Muscle of back (tissue), 13 donors: Measurements from ENCODE around the gene ANO9. TPM values are rescaled to one million over a fixed set of nuclear protein-coding genes. Genes with fewer than 3 reads are reported as not detected.

Experiments used
- DNase-seq, 3 donors: peaks; one replicate each; pipeline versions ENCODE4 v3.0.0 to v3.0.0-alpha.2; 2013
- long read RNA-seq, 9 donors: transcript quantifications; one replicate each; lab custom pipeline, GENCODE V29; 2026
- polyA plus RNA-seq, 10 donors: library from polyadenylated mRNA; unstranded; fragments of 120-200 nt; gene quantifications; one replicate each; pipeline ENCODE4 v1.2.1, GENCODE V29; 2013; ENCODE audit not compliant: insufficient read length in 10 of 10

Gene ANO9, protein sequence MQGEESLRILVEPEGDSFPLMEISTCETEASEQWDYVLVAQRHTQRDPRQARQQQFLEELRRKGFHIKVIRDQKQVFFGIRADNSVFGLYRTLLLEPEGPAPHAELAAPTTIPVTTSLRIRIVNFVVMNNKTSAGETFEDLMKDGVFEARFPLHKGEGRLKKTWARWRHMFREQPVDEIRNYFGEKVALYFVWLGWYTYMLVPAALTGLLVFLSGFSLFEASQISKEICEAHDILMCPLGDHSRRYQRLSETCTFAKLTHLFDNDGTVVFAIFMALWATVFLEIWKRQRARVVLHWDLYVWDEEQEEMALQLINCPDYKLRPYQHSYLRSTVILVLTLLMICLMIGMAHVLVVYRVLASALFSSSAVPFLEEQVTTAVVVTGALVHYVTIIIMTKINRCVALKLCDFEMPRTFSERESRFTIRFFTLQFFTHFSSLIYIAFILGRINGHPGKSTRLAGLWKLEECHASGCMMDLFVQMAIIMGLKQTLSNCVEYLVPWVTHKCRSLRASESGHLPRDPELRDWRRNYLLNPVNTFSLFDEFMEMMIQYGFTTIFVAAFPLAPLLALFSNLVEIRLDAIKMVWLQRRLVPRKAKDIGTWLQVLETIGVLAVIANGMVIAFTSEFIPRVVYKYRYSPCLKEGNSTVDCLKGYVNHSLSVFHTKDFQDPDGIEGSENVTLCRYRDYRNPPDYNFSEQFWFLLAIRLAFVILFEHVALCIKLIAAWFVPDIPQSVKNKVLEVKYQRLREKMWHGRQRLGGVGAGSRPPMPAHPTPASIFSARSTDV
- 1 to 10 TPM in 4 of 10 donors, under 1 TPM in 6; 0.08 to 2.7 (median 0.44) TPM for polyA plus RNA-seq
- long read RNA-seq, donor 1: 0 reads
- long read RNA-seq, donor 2: 0 reads
- long read RNA-seq, donor 3: 0 reads
- long read RNA-seq, donor 4: 0 reads
- long read RNA-seq, donor 5: 0 reads
- long read RNA-seq, donor 6: 0 reads
- long read RNA-seq, donor 7, partial matches to known transcripts: 5 of 5 reads
- long read RNA-seq, donor 7, other reads (novel, unspliced or antisense): 0 of 5 reads
- long read RNA-seq, donor 8: 0 reads
- long read RNA-seq, donor 9: 0 reads

DNA sequence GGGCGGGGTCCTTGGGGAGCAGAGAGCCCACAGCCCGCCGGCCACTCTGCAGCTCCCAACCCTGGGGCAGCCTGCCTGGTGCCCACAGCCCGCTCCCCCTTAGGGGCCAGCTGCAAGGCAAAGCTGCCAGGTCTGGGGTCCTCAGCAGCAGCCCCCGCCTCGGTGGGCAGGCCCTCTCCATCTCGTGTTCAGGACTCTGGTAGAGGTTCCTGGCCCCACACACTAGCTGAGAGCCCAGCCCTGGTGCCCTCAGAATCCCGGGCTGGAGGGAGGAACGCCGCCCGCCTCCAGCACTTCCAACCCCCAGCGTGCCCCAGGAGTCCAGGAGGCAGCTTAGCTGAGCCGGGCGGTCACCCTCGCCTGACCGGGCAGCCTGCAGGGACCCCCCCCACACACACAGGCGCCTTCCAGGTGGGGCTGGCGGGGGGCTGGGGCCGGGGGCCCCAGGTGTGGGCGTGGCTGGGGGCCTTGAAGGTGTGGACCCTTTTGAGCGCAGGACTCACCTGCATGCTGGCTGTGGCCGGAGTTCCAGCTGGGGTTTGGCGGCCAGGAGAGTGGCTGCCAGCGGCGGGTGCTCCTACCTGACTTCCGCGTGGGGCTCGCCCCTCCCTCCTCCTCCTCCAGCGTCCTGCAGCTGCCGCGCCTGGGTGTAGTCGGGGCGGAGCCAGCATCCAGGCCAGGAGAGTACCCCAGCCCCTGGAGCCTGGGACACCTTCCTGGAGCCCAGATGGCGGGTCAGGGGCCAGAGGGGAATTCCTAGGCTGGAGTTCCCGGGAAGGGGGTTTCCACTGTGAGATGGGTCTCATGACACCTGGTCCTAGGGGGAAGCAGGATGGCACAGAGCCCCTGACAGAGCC, at the start of gene ANO9:
TSS of gene ANO9 (minus strand) at position 594 of the 857 bp plus-strand sequence. CDS start at position 509, 85 bp downstream.
- DNase-seq: no peak

DNA sequence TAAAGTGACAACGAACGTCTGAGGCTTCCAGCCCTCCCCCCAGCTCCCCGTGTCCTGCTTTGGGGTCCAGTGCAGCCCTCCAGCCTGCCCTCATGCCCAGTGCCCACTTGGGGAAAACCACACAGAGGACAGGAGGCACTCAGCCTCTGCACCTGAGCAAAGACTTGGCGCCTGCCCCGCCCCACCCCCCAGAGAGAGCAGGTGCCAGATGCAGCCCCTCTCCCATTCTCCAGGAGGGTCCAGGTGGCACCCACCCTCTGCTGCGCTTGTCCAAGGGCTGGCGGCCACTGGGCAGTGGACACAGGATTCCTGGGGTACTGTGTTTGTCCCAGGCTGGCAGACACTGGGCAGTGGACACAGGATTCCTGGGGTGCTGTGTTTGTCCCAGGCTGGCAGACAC, 49.5 kb upstream of the ANO9 start:
- DNase-seq: no peak

DNA sequence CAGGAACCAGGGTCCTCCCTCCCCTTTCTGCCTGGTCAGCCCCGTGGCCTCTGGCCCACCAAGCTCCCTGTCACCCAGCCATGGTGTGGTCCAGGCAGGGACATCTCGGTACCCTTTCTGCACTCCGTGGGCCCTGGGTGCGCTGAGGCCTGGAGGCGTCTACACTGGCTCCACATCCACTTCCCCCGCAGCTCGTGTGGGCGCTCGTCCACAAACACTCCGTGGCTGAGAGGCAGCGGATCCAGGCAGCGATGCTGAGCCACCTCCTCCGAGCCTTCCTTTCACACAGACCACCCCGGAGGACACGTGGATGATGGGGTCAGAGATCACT, 49.1 kb upstream of the ANO9 start:
- DNase-seq: no peak

DNA sequence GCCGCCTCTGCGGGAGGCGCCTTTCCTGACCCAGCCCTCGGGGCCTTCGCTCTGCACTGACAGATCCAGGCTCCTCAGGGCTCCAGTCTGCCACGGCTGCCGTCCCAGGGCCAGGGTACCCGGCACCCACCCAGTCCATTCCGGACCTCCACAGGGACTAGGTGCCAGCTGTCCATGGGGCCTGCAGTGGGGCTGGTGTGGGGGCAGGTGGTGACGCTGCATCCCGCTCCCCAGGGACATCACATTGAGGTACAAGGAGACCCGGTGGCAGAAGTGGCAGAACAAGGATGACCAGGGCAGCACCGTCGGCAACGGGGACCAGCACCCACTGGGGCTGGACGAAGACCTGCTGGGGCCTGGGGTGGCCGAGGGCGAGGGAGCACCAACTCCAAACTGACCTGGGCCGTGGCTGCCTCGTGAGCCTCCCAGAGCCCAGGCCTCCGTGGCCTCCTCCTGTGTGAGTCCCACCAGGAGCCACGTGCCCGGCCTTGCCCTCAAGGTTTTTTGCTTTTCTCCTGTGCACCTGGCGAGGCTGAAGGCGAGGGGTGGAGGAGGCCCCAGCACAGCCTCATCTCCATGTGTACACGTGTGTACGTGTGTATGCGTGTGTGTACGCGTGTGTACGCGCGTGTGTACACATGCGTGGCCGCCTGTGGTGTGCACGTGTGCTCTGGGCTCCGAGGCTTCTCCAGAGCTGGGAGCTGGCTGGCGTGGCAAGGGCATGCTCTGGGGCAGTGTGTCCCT, 48.5 kb upstream of the ANO9 start:
- no peak for DNase-seq

DNA sequence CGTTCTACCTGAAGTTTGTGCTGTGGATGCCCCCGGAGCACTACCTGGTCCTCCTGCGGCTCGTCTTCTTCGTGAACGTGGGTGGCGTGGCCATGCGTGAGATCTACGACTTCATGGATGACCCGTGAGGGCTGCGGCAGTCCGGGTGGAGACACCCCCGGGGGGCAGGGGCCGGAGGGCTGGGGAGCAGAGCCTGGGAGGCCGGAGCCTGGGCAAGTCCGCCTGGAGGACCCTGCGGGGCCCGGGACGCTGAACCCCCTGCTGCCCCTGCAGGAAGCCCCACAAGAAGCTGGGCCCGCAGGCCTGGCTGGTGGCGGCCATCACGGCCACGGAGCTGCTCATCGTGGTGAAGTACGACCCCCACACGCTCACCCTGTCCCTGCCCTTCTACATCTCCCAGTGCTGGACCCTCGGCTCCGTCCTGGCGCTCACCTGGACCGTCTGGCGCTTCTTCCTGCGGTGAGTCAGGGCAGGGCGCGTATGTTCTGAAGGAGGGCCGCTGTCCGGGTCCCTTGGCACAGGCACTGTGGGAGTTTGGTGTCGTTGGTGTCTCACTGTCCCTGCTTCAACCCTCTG, 47.9 kb upstream of the ANO9 start:
- DNase-seq: no peak

DNA sequence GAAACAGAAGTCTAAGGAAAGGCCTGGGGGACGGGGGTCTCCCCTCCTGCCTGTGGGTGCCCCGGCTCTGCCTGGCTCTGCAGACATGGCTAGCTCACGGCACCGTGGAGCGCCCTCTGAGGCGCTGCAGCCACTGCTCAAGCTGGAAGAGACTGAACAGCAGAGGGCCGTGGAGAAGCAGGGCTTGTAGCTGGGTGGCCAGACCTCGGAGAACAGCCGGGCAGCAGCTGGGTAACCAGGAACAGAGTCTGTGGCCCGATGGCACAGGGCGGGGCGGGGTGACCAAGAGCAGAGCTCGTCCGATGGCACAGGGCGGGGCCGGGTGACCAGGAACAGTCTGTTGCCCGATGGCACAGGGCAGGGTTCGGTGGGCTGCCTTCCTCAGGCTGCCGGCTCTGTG, 47.2 kb upstream of the ANO9 start:
- DNase-seq: no peak

DNA sequence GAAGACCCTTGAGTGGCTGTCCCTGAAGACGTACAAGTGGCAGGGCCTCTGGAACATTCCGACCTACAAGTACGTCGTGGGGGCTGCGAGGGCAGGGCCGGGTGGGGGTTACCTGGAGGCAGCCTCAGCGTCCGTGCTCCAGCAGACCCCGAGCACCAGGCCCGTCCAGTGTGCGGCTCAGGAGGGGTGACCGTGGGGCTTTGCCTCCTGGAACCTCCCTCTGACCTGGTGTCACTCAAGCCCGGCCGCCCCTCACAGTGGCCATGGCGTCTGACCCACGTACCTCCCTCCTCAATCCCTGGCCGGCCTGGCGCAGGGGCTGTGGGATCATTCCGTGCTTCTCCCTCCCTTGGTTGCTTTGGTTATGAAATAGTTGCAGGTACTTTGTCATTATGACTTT, 46.8 kb upstream of the ANO9 start:
- no peak for DNase-seq

DNA sequence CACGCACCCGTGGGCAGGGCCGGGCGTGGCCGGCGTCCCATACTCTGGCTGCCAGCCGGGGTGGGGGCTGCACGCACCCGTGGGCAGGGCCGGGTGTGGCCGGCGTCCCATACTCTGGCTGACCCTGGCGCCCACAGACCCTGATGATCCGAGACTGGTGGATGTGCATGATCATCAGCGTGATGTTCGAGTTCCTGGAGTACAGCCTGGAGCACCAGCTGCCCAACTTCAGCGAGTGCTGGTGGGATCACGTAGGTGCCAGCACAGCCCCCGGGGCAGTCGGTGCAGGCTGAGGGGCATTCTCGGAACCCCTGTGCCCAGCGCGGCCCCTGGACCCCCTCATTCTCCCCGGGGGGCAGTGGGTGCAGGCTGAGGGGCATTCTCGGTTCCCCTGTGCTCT, 46.3 kb upstream of the ANO9 start:
- no peak for DNase-seq

DNA sequence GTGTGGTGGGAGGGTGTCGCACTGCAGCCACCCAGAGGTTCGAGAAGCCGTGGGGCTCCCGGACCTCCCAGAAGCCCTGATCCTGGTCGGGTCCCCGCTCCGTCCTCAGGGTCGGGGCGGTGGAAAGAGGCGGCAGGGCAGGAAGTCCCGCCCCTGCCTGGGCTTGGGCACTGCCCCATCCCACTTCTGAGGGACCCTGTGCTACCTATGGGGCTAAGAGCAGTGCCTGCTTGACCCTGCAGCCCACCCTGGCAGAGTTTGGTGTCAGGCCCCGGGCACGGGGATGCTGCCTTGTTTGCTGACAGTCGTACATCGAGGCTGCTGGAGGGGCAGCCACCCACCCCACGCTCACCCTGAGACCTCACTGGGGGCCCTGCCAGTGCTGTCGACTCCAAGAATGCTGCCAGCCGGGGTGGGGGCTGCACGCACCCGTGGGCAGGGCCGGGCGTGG, 45.8 kb upstream of the ANO9 start:
- no peak for DNase-seq

DNA sequence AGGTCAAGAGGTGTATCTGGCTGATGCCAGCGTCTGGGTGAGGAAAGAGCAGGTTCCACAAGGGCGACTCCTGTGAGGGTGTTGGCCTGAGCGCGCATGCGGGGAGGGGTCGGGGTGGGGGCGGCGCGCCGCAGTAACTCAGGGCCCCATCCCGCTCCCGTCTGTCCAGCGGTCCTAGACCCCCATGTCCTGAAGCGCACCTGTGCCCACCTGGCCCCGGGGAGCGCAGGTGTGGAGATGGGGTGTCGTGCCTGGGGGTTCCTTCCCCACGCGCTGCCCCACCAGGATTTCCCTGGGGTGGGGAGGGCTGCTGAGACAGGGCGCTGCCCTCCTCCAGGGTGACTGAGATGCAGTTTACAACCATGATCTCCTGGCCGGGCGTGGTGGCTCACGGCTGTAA, 44.4 kb upstream of the ANO9 start:
- DNase-seq: no peak

DNA sequence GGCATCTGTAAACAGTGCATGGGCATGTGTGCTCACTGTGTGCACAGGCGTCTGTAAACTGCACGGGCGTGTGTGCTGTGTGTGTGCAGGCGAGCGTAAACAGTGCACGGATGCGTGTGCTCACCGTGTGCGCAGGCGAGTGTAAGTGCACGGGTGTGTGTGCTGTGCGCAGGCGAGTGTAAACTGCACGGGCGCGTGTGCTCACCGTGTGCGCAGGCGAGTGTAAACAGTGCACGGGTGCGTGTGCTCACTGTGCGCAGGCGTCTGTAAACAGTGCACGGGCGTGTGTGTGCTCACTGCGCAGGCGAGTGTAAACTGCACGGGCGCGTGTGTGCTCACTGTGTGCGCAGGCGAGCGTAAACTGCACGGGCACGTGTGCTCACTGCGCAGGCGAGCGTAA, 42.8 kb upstream of the ANO9 start:
- no peak for DNase-seq

DNA sequence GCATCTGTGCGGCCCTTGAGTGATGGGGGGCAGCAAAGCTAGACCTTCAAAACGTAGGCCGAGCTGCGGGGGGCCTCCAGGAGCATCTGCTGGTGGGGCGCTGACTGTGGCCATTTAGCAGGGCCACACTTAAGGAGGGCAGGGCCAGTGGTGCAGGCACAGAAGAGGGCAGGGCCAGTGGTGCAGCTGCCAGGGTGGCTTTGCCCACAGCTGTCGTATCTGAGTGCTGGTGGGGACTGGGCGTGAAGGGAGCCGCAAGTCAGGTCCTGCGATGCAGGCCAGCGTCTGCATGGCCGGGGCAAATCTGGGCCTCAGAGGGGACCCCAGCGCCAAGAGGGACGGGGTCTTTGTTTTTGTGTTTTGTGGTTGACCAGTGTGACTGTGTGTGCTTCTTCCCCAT, 37.5 kb upstream of the ANO9 start:
- DNase-seq: peak in 1 of 3 donors; percentile 22

DNA sequence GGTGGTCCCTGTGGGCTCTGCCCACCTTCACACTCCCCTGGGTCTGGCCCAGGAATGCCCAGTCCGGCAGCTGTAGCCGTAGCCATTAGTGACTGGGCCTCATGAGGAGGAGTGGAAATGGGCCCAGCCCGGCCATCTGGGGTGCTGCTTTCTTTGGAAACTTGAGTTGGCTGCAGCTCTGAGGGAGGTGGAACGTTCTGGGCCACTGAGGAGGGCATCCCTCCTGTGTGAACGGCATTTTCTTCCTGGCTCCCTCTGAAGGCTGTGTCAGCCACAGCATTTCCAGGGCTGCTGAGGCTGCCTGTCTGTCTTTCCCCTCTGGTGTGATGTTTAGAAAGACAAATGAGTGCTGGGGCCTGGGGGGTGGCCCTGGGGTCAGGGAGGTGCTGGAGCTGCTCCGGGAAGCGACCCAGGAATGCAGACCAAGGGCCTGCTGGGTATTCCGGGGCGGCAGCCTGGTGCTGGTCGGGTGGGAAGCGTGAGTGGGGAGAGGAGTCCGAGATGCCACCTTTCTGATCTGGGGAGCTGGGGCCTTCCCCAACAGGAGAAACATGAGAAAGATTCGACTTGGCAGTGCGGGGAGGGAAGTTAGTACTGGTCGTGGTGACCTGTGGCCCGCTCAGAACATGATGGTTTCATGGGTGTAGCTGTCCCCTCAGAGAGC, 35.4 kb upstream of the ANO9 start:
- no peak for DNase-seq

DNA sequence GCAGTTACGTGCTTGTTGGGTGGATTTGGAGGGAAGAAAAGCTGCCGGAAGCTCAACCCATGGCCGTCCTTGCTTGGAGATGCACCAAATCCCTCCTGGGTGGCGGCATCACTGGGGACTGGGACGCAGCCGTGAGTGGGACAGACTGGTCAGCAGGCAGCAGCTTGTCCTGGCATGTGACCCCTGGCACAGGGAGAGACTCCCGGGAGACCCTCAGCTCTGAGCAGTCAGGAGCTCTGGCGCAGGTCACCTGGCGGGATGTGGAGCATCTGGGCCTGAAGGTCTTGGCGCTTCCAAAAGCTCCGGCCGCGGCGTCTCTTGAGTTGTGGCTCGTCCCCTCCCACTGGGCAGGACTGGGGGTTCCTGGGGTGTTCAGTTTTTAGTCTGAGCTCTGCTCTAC, 34.6 kb upstream of the ANO9 start:
- DNase-seq: no peak

DNA sequence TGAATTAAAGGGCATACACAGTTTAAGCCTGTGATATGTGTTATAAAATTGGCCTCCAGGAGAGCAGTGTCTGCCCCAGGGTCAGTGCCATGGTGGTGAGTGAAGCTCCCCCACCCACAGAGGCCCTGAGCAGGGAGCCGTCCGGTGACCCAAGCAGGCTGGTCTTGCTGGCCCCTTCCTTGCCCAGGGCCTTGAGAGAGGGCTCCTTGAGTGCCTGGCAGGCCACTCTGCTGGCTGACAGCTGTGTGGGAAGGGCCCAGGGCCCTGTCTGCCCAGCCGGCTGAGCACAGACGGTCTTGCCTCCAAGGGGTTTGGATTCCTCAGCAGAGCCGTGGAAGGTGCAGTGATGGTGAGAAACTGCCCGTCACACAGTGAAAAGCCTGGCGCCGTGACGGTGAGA, 34.1 kb upstream of the ANO9 start:
- DNase-seq: no peak

DNA sequence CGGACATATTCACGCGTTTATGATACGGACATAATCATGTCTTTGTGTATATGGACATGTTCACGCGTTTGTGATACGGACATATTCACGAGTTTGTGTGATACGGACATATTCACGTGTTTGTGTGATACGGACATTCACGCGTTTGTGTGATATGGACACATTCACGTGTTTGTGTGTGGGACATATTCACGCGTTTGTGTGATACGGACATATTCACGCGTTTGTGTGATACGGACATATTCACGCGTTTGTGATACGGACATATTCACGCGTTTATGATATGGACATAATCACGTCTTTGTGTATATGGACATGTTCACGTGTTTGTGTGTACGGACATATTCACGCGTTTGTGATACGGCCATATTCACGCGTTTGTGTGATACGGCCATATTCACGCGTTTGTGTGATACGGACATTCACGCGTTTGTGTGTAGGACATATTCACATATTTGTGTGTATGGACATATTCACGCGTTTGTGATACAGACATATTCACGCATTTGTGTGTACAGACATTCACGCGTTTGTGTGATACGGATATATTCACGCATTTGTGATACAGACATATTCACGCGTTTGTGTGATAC, 33.2 kb upstream of the ANO9 start:
- no peak for DNase-seq

DNA sequence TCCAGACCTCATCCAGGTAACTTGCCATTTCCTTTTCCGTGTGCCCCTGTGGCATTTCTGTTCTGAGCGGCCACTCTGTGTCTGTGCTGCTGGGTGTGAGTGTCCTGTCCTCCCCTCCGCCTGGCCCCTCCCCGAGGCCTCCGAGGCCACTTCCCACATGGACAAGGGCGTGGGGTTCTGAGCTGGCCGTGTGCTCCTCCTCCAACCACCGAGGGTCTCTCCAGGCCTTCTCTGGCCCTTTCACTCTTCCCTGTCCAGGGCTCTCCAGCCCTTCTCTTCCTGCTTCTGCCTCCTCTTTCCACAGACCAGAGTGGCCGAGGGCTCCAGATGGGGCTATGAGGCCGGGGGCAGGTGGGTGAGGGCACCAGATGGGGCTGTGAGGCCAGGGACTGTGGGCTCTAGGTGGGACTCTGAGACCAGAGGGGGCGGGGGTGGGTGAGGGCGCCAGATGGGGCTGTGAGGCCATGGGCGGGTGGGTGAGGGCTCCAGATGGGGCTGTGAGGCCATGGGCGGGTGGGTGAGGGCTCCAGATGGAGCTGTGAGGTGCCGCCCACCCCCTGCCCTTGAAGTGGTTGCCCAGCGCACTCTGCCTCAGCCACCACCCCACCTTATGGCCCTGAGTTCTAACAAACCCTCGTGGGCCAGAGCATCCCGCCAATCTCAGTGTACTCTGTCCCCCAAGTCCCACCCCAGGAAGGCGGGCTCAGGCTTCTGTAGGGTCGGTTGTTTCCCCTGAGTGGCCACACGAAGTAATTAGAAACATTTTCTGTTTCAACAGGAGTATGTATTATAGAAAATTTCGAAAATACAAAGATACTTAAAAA, 32.4 kb upstream of the ANO9 start:
- DNase-seq: no peak

DNA sequence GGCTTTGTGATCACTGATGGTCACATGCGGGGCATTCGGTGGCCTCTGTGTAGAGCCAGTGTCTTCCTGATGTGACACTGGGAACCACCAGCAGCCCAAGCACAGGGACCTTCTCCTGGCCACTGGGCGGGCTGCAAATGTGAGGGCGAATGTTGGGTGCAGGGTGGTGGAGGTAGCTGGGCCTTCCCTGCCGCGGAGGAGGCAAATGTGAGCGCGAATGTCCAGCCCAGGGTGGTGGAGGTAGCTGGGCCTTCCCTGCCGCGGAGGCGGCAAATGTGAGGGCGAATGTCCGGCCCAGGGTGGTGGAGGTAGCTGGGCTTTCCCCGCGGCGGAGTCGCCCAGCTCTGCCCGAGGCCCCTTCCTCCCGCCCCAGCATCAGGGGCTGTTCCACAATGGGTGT, 31.6 kb upstream of the ANO9 start:
- DNase-seq: no peak

DNA sequence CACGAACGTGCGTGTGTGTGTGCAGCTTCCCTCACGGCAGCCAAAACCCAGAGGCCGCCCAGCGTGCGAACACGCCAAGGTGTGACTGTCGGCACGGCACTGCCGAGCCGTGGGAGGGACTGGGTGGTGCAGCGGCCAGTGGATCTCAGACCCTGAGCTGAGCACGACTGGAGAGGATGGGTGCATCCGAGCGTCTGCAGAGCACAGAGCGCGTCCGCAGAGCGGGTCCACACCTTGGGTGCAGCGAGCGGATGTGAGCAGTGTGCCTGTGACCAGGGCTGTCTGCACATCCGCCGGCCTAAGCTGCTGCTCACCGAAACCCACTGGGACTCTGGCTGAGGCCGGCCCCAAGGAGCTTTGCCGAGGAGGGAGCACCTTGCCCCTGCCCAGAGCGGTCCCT, 31.0 kb upstream of the ANO9 start:
- no peak for DNase-seq
